WTC11 (cell line): ENCODE measurements around the gene SYT13. TPM values are rescaled to one million over a fixed set of nuclear protein-coding genes. Genes with fewer than 3 reads are reported as not detected.

Experiments used
- ATAC-seq: fragments of 200-7000 bp; cut with Tn5 transposase; 2 replicates; pipeline ENCODE4 v1.10.0; 2021; ENCODE audit warnings: mild to moderate bottlenecking, moderate library complexity
- CTCF ChIA-PET: fragments of 300-600 bp; sonication (Branson Sonifier 250); formaldehyde crosslinking; loops from one replicate; lab custom pipeline; 2021; ENCODE audit warnings: antibody characterized with exemption; lab: Charles Lee
- POLR2A ChIA-PET: fragments of 350-600 bp; sonication (Branson Sonifier 250); formaldehyde crosslinking; loops from one replicate; lab custom pipeline; 2021; ENCODE audit warnings: antibody characterized with exemption; lab: Charles Lee
- DNase-seq: peaks from one replicate; pipeline ENCODE4 v3.0.0; 2021; ENCODE audit warnings: low spot score
- H3K27ac Mint-ChIP-seq: 2 replicates; pipeline ENCODE4 v1.8.0; 2021; ENCODE audit warnings: mixed read lengths
- H3K27me3 Mint-ChIP-seq: 2 replicates; pipeline ENCODE4 v1.8.0; 2021; ENCODE audit warnings: low read depth, mild to moderate bottlenecking, moderate library complexity, mixed read lengths
- H3K36me3 Mint-ChIP-seq: 2 replicates; pipeline ENCODE4 v1.8.0; 2021; ENCODE audit warnings: mixed read lengths
- H3K4me1 Mint-ChIP-seq: 2 replicates; pipeline ENCODE4 v1.8.0; 2022; ENCODE audit warnings: mixed read lengths
- H3K4me3 Mint-ChIP-seq: 2 replicates; pipeline ENCODE4 v1.8.0; 2021; ENCODE audit warnings: mild to moderate bottlenecking, moderate library complexity, mixed read lengths
- H3K9me3 Mint-ChIP-seq: 2 replicates; pipeline ENCODE4 v1.8.0; 2021; ENCODE audit warnings: mixed read lengths
- ATF2 ChIP-seq: sonication (generic); formaldehyde crosslinking; IDR thresholded peaks from 2 replicates; pipeline ENCODE4 v1.8.1; 2022; ENCODE audit warnings: low read depth, missing genetic modification reagents, borderline replicate concordance
- CDX4 ChIP-seq: fragments of 250-450 bp; sonication (Bioruptor Pico); IDR thresholded peaks from 2 replicates; pipeline ENCODE4 v1.9.0; 2021; ENCODE audit warnings: moderate library complexity, mild to moderate bottlenecking, inconsistent platforms, borderline replicate concordance
- CREB1 ChIP-seq: sonication (generic); formaldehyde crosslinking; IDR thresholded peaks from 2 replicates; pipeline ENCODE4 v1.8.0; 2023; ENCODE audit warnings: mild to moderate bottlenecking, missing genetic modification reagents
- ERG ChIP-seq: fragments of 250-450 bp; sonication (Bioruptor Pico); IDR thresholded peaks from 2 replicates; pipeline ENCODE4 v1.8.0; 2021; ENCODE audit warnings: mild to moderate bottlenecking
- FOXK1 ChIP-seq: sonication (generic); formaldehyde crosslinking; IDR thresholded peaks from 2 replicates; pipeline ENCODE4 v1.8.0; 2022; ENCODE audit warnings: mild to moderate bottlenecking, moderate library complexity, missing genetic modification reagents
- GABPB1 ChIP-seq: sonication (generic); formaldehyde crosslinking; IDR thresholded peaks from 2 replicates; pipeline ENCODE4 v1.8.1; 2023; ENCODE audit warnings: mild to moderate bottlenecking, missing genetic modification reagents
- GTF2I ChIP-seq: fragments of 250-450 bp; sonication (Bioruptor Pico); conservative IDR thresholded peaks from 2 replicates; pipeline ENCODE4 v1.4.0; 2021; ENCODE audit warnings: mild to moderate bottlenecking
- MYBL2 ChIP-seq: sonication (generic); formaldehyde crosslinking; IDR thresholded peaks from 2 replicates; pipeline ENCODE4 v1.8.1; 2023; ENCODE audit warnings: mild to moderate bottlenecking, moderate library complexity, missing genetic modification reagents
- OVOL2 ChIP-seq: fragments of 250-450 bp; sonication (Bioruptor Pico); IDR thresholded peaks from 2 replicates; pipeline ENCODE4 v1.9.0; 2021; ENCODE audit warnings: mild to moderate bottlenecking, borderline replicate concordance
- ZBTB21 ChIP-seq: sonication (generic); formaldehyde crosslinking; IDR thresholded peaks from 2 replicates; pipeline ENCODE4 v1.8.1; 2023; ENCODE audit warnings: mild to moderate bottlenecking, missing genetic modification reagents, borderline replicate concordance
- ZNF317 ChIP-seq: sonication (generic); formaldehyde crosslinking; IDR thresholded peaks from 2 replicates; pipeline ENCODE4 v1.8.1; 2023; ENCODE audit warnings: low read depth, mild to moderate bottlenecking, moderate library complexity, missing genetic modification reagents, borderline replicate concordance
- total RNA-seq: library from RNA; stranded (reverse); gene quantifications from 3 replicates; pipeline ENCODE4 v1.2.3, GENCODE V29; 2021
- TF ChIP-seq, protein P1 (sequence below): sonication (generic); formaldehyde crosslinking; IDR thresholded peaks from 2 replicates; pipeline ENCODE4 v1.8.1; 2022; ENCODE audit warnings: mild to moderate bottlenecking, missing genetic modification reagents, moderate library complexity, borderline replicate concordance
- TF ChIP-seq, protein P2 (sequence below): sonication (generic); formaldehyde crosslinking; IDR thresholded peaks from 2 replicates; pipeline ENCODE4 v1.8.1; 2023; ENCODE audit warnings: mild to moderate bottlenecking, moderate library complexity, missing genetic modification reagents
- TF ChIP-seq, protein P3 (sequence below): fragments of 200-600 bp; IDR thresholded peaks from 2 replicates; pipeline ENCODE4 v1.8.0; 2022; ENCODE audit warnings: antibody characterized with exemption
- TF ChIP-seq, protein P4 (sequence below): sonication (generic); formaldehyde crosslinking; IDR thresholded peaks from 2 replicates; pipeline ENCODE4 v1.8.0; 2022; ENCODE audit warnings: mild to moderate bottlenecking, missing genetic modification reagents
- TF ChIP-seq, protein P5 (sequence below): sonication (generic); formaldehyde crosslinking; IDR thresholded peaks from 2 replicates; pipeline ENCODE4 v1.8.0; 2022; ENCODE audit warnings: missing genetic modification reagents

The SYT13 gene
- total RNA-seq, 1 experiment from 2014 or later, result 10.8 TPM

DNA sequence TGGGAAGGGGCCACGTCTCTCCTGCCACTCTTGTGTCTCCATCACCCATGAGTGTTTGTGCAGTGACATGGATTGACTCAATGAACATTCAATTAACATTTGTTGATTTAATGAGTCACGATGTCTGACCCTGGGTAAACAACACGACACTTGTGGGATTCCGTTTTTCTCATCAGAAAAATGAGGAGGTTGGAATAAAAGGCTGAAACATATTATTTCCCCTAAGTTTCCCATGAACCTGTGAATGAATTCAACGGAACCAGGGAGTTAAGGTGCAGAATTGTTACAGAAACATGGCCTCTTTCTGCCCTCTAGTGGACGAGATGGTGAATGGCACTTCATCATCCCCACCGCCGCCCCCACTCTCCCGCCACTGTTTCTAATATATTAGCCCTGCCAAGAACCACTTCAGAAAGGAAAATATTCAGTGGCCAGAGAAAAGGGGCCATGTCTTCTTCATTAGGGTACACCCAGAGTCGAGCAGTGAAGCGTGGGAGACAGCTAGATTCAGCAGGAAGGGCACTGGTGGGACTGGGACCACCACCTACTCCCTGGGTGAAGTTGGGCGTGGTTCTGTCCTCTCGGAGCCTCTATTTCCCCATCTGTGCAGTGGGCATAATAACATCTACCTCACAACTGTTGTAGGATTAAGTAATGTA, 46.3 kb upstream of the SYT13 start:
- ATAC-seq, result peak; percentile 66
- Mint-ChIP-seq H3K36me3 (no peaks in the 10 kb centered on the region), H3K4me1 (peaks cover 7% of the 10 kb centered on the region), H3K27me3 (peaks cover 34% of the 10 kb centered on the region), H3K9me3 (peaks cover 6% of the 10 kb centered on the region; the same call in 1 of the 2 replicates), H3K4me3 (no peak overlapping the region), H3K27ac (no peak overlapping the region)
- CTCF ChIA-PET, result interaction anchor here (0.8 to 2.7 kb wide), 18 partner anchors 8 to 396 kb away, joined by 3 to 45 read pairs (median 4); partner anchors contain the start of gene SYT13
- POLR2A ChIA-PET, result no interaction called here
- DNase-seq, result peak; percentile 53
- TF ChIP-seq, protein P1, sequence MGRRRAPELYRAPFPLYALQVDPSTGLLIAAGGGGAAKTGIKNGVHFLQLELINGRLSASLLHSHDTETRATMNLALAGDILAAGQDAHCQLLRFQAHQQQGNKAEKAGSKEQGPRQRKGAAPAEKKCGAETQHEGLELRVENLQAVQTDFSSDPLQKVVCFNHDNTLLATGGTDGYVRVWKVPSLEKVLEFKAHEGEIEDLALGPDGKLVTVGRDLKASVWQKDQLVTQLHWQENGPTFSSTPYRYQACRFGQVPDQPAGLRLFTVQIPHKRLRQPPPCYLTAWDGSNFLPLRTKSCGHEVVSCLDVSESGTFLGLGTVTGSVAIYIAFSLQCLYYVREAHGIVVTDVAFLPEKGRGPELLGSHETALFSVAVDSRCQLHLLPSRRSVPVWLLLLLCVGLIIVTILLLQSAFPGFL (CRISPR knock-in tag), result no peak
- TF ChIP-seq, protein P2, sequence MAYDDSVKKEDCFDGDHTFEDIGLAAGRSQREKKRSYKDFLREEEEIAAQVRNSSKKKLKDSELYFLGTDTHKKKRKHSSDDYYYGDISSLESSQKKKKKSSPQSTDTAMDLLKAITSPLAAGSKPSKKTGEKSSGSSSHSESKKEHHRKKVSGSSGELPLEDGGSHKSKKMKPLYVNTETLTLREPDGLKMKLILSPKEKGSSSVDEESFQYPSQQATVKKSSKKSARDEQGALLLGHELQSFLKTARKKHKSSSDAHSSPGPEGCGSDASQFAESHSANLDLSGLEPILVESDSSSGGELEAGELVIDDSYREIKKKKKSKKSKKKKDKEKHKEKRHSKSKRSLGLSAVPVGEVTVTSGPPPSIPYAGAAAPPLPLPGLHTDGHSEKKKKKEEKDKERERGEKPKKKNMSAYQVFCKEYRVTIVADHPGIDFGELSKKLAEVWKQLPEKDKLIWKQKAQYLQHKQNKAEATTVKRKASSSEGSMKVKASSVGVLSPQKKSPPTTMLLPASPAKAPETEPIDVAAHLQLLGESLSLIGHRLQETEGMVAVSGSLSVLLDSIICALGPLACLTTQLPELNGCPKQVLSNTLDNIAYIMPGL (CRISPR knock-in tag), result no peak
- TF ChIP-seq GABPB1 (CRISPR knock-in tag) (no peak), OVOL2 (CRISPR knock-in tag) (no peak), CREB1 (CRISPR knock-in tag) (no peak), MYBL2 (CRISPR knock-in tag) (no peak), CDX4 (CRISPR knock-in tag) (no peak), ZBTB21 (CRISPR knock-in tag) (no peak), FOXK1 (CRISPR knock-in tag) (no peak), GTF2I (peak; percentile 81), ATF2 (CRISPR knock-in tag) (no peak), ERG (CRISPR knock-in tag) (no peak), ZNF317 (CRISPR knock-in tag) (no peak)
- TF ChIP-seq, protein P3, sequence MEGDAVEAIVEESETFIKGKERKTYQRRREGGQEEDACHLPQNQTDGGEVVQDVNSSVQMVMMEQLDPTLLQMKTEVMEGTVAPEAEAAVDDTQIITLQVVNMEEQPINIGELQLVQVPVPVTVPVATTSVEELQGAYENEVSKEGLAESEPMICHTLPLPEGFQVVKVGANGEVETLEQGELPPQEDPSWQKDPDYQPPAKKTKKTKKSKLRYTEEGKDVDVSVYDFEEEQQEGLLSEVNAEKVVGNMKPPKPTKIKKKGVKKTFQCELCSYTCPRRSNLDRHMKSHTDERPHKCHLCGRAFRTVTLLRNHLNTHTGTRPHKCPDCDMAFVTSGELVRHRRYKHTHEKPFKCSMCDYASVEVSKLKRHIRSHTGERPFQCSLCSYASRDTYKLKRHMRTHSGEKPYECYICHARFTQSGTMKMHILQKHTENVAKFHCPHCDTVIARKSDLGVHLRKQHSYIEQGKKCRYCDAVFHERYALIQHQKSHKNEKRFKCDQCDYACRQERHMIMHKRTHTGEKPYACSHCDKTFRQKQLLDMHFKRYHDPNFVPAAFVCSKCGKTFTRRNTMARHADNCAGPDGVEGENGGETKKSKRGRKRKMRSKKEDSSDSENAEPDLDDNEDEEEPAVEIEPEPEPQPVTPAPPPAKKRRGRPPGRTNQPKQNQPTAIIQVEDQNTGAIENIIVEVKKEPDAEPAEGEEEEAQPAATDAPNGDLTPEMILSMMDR, result peak; percentile 93
- TF ChIP-seq, protein P4, sequence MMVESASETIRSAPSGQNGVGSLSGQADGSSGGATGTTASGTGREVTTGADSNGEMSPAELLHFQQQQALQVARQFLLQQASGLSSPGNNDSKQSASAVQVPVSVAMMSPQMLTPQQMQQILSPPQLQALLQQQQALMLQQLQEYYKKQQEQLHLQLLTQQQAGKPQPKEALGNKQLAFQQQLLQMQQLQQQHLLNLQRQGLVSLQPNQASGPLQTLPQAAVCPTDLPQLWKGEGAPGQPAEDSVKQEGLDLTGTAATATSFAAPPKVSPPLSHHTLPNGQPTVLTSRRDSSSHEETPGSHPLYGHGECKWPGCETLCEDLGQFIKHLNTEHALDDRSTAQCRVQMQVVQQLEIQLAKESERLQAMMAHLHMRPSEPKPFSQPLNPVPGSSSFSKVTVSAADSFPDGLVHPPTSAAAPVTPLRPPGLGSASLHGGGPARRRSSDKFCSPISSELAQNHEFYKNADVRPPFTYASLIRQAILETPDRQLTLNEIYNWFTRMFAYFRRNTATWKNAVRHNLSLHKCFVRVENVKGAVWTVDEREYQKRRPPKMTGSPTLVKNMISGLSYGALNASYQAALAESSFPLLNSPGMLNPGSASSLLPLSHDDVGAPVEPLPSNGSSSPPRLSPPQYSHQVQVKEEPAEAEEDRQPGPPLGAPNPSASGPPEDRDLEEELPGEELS (CRISPR knock-in tag), result no peak
- TF ChIP-seq, protein P5, sequence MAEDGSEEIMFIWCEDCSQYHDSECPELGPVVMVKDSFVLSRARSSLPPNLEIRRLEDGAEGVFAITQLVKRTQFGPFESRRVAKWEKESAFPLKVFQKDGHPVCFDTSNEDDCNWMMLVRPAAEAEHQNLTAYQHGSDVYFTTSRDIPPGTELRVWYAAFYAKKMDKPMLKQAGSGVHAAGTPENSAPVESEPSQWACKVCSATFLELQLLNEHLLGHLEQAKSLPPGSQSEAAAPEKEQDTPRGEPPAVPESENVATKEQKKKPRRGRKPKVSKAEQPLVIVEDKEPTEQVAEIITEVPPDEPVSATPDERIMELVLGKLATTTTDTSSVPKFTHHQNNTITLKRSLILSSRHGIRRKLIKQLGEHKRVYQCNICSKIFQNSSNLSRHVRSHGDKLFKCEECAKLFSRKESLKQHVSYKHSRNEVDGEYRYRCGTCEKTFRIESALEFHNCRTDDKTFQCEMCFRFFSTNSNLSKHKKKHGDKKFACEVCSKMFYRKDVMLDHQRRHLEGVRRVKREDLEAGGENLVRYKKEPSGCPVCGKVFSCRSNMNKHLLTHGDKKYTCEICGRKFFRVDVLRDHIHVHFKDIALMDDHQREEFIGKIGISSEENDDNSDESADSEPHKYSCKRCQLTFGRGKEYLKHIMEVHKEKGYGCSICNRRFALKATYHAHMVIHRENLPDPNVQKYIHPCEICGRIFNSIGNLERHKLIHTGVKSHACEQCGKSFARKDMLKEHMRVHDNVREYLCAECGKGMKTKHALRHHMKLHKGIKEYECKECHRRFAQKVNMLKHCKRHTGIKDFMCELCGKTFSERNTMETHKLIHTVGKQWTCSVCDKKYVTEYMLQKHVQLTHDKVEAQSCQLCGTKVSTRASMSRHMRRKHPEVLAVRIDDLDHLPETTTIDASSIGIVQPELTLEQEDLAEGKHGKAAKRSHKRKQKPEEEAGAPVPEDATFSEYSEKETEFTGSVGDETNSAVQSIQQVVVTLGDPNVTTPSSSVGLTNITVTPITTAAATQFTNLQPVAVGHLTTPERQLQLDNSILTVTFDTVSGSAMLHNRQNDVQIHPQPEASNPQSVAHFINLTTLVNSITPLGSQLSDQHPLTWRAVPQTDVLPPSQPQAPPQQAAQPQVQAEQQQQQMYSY (CRISPR knock-in tag), result no peak
